Breast epithelium (tissue), 3 donors: Measurements from ENCODE around the gene OR6M1.

Experiments used
- CTCF ChIP-seq, 3 donors: fragments of 450-650 bp; IDR thresholded peaks; one replicate each; pipeline ENCODE4 v1.5.1; 2016 to 2017; ENCODE audit warnings: antibody characterized with exemption in 3 of 3, mild to moderate bottlenecking in 3 of 3, moderate library complexity in 3 of 3
- POLR2AphosphoS5 ChIP-seq, 3 donors: sonication (generic); formaldehyde crosslinking; IDR thresholded peaks; one replicate each; pipeline ENCODE4 v1.6.1; 2017; ENCODE audit warnings: antibody characterized with exemption in 3 of 3

GRCh38 chr11:123775289-123775688, 30.9 kb downstream of the OR6M1 start:
- no peak for TF ChIP-seq POLR2AphosphoS5 (IDR thresholded peaks at IDR 0.05)
- TF ChIP-seq CTCF (IDR thresholded peaks at IDR 0.05), result no peak
